GM19193 (cell line): Measurements from ENCODE around the gene LHFPL3.

Experiments used
- POLR2A ChIP-seq: IDR thresholded peaks from 4 replicates; pipeline ENCODE4 v1.6.1; 2011; ENCODE audit not compliant: insufficient read depth, insufficient read length; ENCODE audit errors: extremely low read depth

Gene LHFPL3

GRCh38 chr7:104936546-104936945 lies 608.1 kb downstream of the LHFPL3 start:
- TF ChIP-seq POLR2A, result no peak

GRCh38 chr7:104938741-104939390 lies 610.5 kb downstream of the LHFPL3 start:
- TF ChIP-seq POLR2A, result no peak

GRCh38 chr7:104940023-104940710 lies 611.8 kb downstream of the LHFPL3 start:
- no peak for TF ChIP-seq POLR2A

- TF ChIP-seq POLR2A, result peak; percentile 22
These were observed 615.3 kb downstream of the LHFPL3 start for GRCh38 chr7:104943502-104944343.

GRCh38 chr7:104945599-104945956 lies 617.2 kb downstream of the LHFPL3 start:
- no peak for TF ChIP-seq POLR2A

GRCh38 chr7:104946338-104946737 lies 617.9 kb downstream of the LHFPL3 start:
- no peak for TF ChIP-seq POLR2A

- TF ChIP-seq POLR2A, result no peak
These were observed 621.6 kb downstream of the LHFPL3 start for GRCh38 chr7:104950006-104950405.

- TF ChIP-seq POLR2A, result no peak
These were observed 622.4 kb downstream of the LHFPL3 start for GRCh38 chr7:104950754-104951153.

GRCh38 chr7:104951546-104951945 lies 623.1 kb downstream of the LHFPL3 start:
- no peak for TF ChIP-seq POLR2A

GRCh38 chr7:104955276-104955675 lies 626.9 kb downstream of the LHFPL3 start:
- no peak for TF ChIP-seq POLR2A
